ENCODE results near the gene SPANXN2. TPM values are rescaled to one million over a fixed set of nuclear protein-coding genes. Genes with fewer than 3 reads are reported as not detected.

Gene SPANXN2
- polyA plus RNA-seq, 1 donor (not counting 4 experiments of a cell fraction or from before 2014, with no cell fraction given) = not detected

DNA sequence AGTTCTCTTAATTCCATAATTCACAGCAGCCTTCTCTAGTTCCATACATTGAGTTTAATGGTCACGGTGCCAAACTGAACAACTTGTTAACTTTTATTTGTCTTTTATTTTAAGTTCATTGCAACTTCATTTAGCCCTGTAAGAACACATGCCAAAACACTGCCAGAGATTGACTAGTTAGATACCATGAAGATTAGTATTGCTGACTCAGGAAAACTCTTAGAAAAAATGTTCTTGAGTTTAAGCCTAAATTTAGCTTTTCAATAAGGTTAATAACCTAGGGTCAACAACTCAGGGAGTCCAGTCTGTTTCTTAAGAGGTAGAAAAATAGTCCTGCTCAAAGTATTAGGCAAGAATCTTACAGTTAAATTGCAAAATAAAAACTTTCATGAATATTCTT lies 25.7 kb downstream of the SPANXN2 start:
- Histone ChIP-seq H3K4me1 (ENCODE audit: control insufficient read depth, extremely low read depth, insufficient read depth, low read length) (no peaks in the 10 kb centered on the region), H3K9me3 (ENCODE audit: control insufficient read depth, low read depth, low read length) (no peaks in the 10 kb centered on the region), H2AFZ (ENCODE audit: control insufficient read depth, low read length) (no peak overlapping the region), H4K20me1 (ENCODE audit: control insufficient read depth, extremely low read depth, insufficient read depth, low read length) (no peaks in the 10 kb centered on the region), H3K9ac (ENCODE audit: control insufficient read depth, extremely low read depth, insufficient read depth, low read length) (no peak overlapping the region), H3K79me2 (ENCODE audit: control insufficient read depth, insufficient read depth, low read length) (no peaks in the 10 kb centered on the region), H3K27ac (ENCODE audit: control insufficient read depth, insufficient read depth, low read length) (no peak overlapping the region), H3K4me3 (ENCODE audit: control insufficient read depth in 2 of 3, extremely low read depth in 1 of 3, insufficient read depth in 2 of 3, low read depth in 1 of 3, low read length in 3 of 3) (no peak overlapping the region), H3K27me3 (ENCODE audit: control insufficient read depth, extremely low read depth, insufficient read depth, low read length) (no peaks in the 10 kb centered on the region), H3K9me1 (ENCODE audit: control insufficient read depth, extremely low read depth, insufficient read depth, low read length) (no peaks in the 10 kb centered on the region), H3K4me2 (ENCODE audit: control insufficient read depth, extremely low read depth, insufficient read depth, low read depth, low read length) (no peak overlapping the region), H3K36me3 (ENCODE audit: control insufficient read depth in 2 of 2, extremely low read depth in 1 of 2, insufficient read depth in 2 of 2, low read length in 2 of 2) (no peaks in the 10 kb centered on the region)
- dilution Hi-C loops (cut with MboI; ENCODE audit: extremely low pct_ligation_motif_present, low sequenced_read_pairs) = no loop called here
- TF ChIP-seq, protein P1, sequence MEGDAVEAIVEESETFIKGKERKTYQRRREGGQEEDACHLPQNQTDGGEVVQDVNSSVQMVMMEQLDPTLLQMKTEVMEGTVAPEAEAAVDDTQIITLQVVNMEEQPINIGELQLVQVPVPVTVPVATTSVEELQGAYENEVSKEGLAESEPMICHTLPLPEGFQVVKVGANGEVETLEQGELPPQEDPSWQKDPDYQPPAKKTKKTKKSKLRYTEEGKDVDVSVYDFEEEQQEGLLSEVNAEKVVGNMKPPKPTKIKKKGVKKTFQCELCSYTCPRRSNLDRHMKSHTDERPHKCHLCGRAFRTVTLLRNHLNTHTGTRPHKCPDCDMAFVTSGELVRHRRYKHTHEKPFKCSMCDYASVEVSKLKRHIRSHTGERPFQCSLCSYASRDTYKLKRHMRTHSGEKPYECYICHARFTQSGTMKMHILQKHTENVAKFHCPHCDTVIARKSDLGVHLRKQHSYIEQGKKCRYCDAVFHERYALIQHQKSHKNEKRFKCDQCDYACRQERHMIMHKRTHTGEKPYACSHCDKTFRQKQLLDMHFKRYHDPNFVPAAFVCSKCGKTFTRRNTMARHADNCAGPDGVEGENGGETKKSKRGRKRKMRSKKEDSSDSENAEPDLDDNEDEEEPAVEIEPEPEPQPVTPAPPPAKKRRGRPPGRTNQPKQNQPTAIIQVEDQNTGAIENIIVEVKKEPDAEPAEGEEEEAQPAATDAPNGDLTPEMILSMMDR (optimal IDR thresholded peaks at IDR 0.05 in 1 of 3, IDR thresholded peaks at IDR 0.05 in 1 of 3, conservative IDR thresholded peaks at IDR 0.05 in 1 of 3; ENCODE audit: extremely low read depth in 1 of 3, insufficient read depth in 2 of 3, low read length in 3 of 3) = no peak
- no peak for TF ChIP-seq EZH2 (IDR thresholded peaks at IDR 0.05; ENCODE audit: low read length)
- DNase-seq (ENCODE audit: low read depth, low spot score) (no peak), FAIRE-seq (no peak)

DNA sequence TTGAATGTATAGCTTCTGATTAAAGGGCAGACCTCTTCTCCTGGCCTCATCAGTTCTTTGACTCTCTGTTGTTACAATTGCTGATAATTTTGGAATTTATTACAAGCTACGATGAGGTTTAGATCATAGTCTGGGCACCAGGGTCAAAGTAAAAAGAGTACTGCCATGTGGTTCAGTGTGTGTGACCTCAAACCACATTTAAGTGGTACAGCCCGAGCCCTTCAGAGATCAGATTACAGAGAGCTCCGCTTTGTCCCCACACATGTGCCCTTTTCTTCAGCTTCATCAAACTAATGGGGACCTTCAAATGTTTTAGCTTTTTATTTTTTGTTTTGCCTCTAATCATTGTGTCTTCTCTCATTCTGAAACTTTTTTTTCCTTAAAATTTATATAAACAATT lies 37.1 kb downstream of the SPANXN2 start:
- TF ChIP-seq, protein P1 (optimal IDR thresholded peaks at IDR 0.05 in 1 of 3, IDR thresholded peaks at IDR 0.05 in 1 of 3, conservative IDR thresholded peaks at IDR 0.05 in 1 of 3; ENCODE audit: extremely low read depth in 1 of 3, insufficient read depth in 2 of 3, low read length in 3 of 3) = no peak
- TF ChIP-seq EZH2 (IDR thresholded peaks at IDR 0.05; ENCODE audit: low read length) = no peak
- DNase-seq (ENCODE audit: low read depth, low spot score) = no peak
- Histone ChIP-seq H3K27me3 (ENCODE audit: control insufficient read depth, extremely low read depth, insufficient read depth, low read length) (no peaks in the 10 kb centered on the region), H3K9me1 (ENCODE audit: control insufficient read depth, extremely low read depth, insufficient read depth, low read length) (no peaks in the 10 kb centered on the region), H4K20me1 (ENCODE audit: control insufficient read depth, extremely low read depth, insufficient read depth, low read length) (no peaks in the 10 kb centered on the region), H3K9ac (ENCODE audit: control insufficient read depth, extremely low read depth, insufficient read depth, low read length) (no peak overlapping the region), H3K4me1 (ENCODE audit: control insufficient read depth, extremely low read depth, insufficient read depth, low read length) (no peaks in the 10 kb centered on the region), H3K79me2 (ENCODE audit: control insufficient read depth, insufficient read depth, low read length) (no peaks in the 10 kb centered on the region), H3K36me3 (ENCODE audit: control insufficient read depth in 2 of 2, extremely low read depth in 1 of 2, insufficient read depth in 2 of 2, low read length in 2 of 2) (no peaks in the 10 kb centered on the region), H3K27ac (ENCODE audit: control insufficient read depth, insufficient read depth, low read length) (no peak overlapping the region), H2AFZ (ENCODE audit: control insufficient read depth, low read length) (no peak overlapping the region), H3K9me3 (ENCODE audit: control insufficient read depth, low read depth, low read length) (no peaks in the 10 kb centered on the region), H3K4me3 (ENCODE audit: control insufficient read depth in 2 of 3, extremely low read depth in 1 of 3, insufficient read depth in 2 of 3, low read depth in 1 of 3, low read length in 3 of 3) (no peak overlapping the region), H3K4me2 (ENCODE audit: control insufficient read depth, extremely low read depth, insufficient read depth, low read depth, low read length) (no peak overlapping the region)
- FAIRE-seq = no peak
- dilution Hi-C loops (cut with MboI; ENCODE audit: extremely low pct_ligation_motif_present, low sequenced_read_pairs) = no loop called here

Measured in keratinocyte (primary cell).